NCI-H510A treated with DMSO at 0.1 percent for 48 hours (cell line): ENCODE data around the gene PEX3.

Source experiments
- DNase-seq: peaks from one replicate; lab custom pipeline; 2025; lab: John Stamatoyannopoulos, UW

Gene PEX3

DNA sequence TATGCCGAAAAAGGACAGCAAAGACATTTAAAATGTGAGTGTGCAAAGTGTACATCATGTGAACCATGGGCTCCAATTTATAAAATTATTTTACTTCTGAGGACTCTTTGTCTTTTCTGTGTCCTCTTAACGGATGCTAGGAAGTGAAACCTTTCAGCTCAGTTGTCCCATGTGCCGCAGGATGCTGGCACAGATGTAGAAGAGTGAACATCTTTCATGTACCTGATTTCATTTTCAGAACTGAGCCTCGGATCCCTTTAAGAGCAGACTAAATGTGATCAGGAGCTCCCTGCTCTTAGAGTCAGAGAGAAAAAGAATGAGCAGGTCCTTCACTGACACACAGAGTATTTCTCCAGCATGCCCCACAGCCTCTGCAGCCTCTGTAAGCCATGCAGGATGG, 88.5 kb downstream of the PEX3 start:
- DNase-seq, result no peak

DNA sequence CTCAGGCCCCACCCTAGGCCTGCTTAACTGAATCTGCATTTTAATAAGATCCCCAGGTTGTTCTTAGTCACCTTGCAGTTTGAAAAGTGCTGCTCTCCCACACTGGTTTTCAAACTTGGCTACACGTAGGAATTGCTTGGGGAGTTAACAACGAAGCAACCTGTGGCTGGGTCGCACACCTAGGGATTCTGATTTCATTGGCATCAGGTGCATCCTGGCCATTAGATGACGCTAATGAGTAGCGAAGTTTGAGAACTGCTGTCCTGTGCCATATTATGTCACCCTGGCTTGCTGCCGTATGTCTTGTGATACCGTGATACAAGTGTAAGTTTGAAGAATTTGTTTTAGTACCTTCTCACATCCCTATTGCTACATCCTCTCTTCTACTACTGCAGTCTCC, 89.1 kb downstream of the PEX3 start:
- no peak for DNase-seq

DNA sequence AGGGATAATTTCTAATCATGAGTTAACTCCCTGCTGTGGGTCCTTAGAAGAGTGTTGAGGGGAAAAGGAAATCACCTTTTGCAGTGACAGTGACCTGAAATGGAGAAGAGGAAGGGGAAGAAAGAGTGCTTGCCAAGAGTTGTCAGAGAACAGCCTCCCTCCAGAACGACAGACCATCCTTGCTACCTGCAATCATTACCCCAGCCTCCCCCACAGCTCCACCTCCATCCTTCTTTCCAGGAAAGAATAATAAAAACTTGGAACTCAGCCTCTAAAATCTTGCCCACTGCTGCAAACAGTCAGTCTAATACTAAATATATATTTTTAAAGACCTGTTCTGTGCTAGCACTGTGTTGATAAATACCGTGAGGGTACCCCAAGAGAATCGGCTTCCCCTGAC, 89.6 kb downstream of the PEX3 start:
- DNase-seq, result no peak
